ENCODE data around the gene MRPL32. TPM values are rescaled to one million over a fixed set of nuclear protein-coding genes. Genes with fewer than 3 reads are reported as not detected.

The MRPL32 gene
- total RNA-seq, 1 experiment from 2014 or later = 101 TPM

GRCh38 chr7:42928754-42929153, 3.4 kb upstream of the MRPL32 start:
- H2BK120ac ChIP-seq (ENCODE audit: low read depth, low read length, poor library complexity, severe bottlenecking) = no peak overlapping the region
- H4K20me1 ChIP-seq (ENCODE audit: control insufficient read depth, insufficient read depth, insufficient read length) = no peaks in the 10 kb centered on the region
- Mint-ChIP-seq H3K27ac (0 out of 7 replicates have a peak overlapping the region, but pooled peaks of 1 of the 3 experiments have one; percentile 0), H3K4me1 (peaks cover 14 to 33% of the 10 kb centered on the region in 2 experiments), H3K4me3 (no peak overlapping the region), H3K36me3 (ENCODE audit: insufficient read depth in 1 of 3, low read depth in 3 of 3) (peaks cover 17 to 50% (median 38%) of the 10 kb centered on the region in 3 experiments), H3K27me3 (ENCODE audit: low read depth) (0 out of 2 replicates have a peak, but pooled peaks cover 2% of the 10 kb centered on the region), H3K9me3 (peaks cover 0 to 3% of the 10 kb centered on the region in 2 experiments; a peak in 1 of 5 replicates)
- H3T11ph ChIP-seq (ENCODE audit: low read length) = no peak overlapping the region
- TF ChIP-seq, protein P1, sequence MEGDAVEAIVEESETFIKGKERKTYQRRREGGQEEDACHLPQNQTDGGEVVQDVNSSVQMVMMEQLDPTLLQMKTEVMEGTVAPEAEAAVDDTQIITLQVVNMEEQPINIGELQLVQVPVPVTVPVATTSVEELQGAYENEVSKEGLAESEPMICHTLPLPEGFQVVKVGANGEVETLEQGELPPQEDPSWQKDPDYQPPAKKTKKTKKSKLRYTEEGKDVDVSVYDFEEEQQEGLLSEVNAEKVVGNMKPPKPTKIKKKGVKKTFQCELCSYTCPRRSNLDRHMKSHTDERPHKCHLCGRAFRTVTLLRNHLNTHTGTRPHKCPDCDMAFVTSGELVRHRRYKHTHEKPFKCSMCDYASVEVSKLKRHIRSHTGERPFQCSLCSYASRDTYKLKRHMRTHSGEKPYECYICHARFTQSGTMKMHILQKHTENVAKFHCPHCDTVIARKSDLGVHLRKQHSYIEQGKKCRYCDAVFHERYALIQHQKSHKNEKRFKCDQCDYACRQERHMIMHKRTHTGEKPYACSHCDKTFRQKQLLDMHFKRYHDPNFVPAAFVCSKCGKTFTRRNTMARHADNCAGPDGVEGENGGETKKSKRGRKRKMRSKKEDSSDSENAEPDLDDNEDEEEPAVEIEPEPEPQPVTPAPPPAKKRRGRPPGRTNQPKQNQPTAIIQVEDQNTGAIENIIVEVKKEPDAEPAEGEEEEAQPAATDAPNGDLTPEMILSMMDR (conservative IDR thresholded peaks at IDR 0.05) = no peak
- H2AFZ ChIP-seq (ENCODE audit: low read length) = no peak overlapping the region
- no peaks in the 10 kb centered on the region for H3K9me3 ChIP-seq (ENCODE audit: control insufficient read depth, low read depth, low read length)
- H4K91ac ChIP-seq (ENCODE audit: insufficient read length, low read depth, low read length) = no peak overlapping the region
- no peak overlapping the region for H2BK20ac ChIP-seq (ENCODE audit: low read depth, low read length, poor library complexity, severe bottlenecking)
- peaks cover 11% of the 10 kb centered on the region for H3K23me2 ChIP-seq (ENCODE audit: insufficient read length, low read depth, low read length, poor library complexity, severe bottlenecking)
- peaks cover 48% of the 10 kb centered on the region for H3K79me2 ChIP-seq (ENCODE audit: insufficient read depth, low read length)
- no peak overlapping the region for H3K27ac ChIP-seq (ENCODE audit: insufficient read length, low read depth, low read length)
- no peak overlapping the region for H2BK12ac ChIP-seq (ENCODE audit: insufficient read length, low read depth, low read length)
- no peak overlapping the region for H3K14ac ChIP-seq (ENCODE audit: insufficient read depth, low read length)
- H3K18ac ChIP-seq (ENCODE audit: insufficient read length, low read depth, low read length) = no peak overlapping the region
- H2AK5ac ChIP-seq (ENCODE audit: insufficient read length, low read length) = no peak overlapping the region
- H4K8ac ChIP-seq (replicated peaks; ENCODE audit: insufficient read length, low read depth, low read length) = no peak overlapping the region
- H3K27me3 ChIP-seq (ENCODE audit: insufficient read depth, low read length) = no peaks in the 10 kb centered on the region
- WGBS (ENCODE audit: extremely low coverage, insufficient read length, low lambda C conversion rate) = no CpG with 5 or more reads among the region's 3 CpGs
- no peak overlapping the region for H3K56ac ChIP-seq (ENCODE audit: insufficient read length, low read depth, low read length)
- no peak for DNase-seq
- no peak overlapping the region for H3K9ac ChIP-seq (ENCODE audit: extremely low read depth, insufficient read length, low read length)
- H3K23ac ChIP-seq (ENCODE audit: insufficient read length, low read depth, low read length) = no peak overlapping the region
- no peaks in the 10 kb centered on the region for H3K4me1 ChIP-seq (ENCODE audit: insufficient read depth, low read length)
- H2BK5ac ChIP-seq (ENCODE audit: insufficient read length, low read length) = no peak overlapping the region
- no peak overlapping the region for H2BK15ac ChIP-seq (ENCODE audit: low read depth, low read length)
- H4K5ac ChIP-seq (ENCODE audit: insufficient read length, low read depth, low read length) = no peak overlapping the region
- no peak overlapping the region for H3K4me2 ChIP-seq (ENCODE audit: insufficient read depth, insufficient read length, low read length)
- H3K4ac ChIP-seq (ENCODE audit: low read depth, low read length) = no peak overlapping the region
- peaks cover 3% of the 10 kb centered on the region for H3K79me1 ChIP-seq (ENCODE audit: insufficient read depth, low read depth, low read length, poor library complexity, severe bottlenecking)

All from H9 (cell line).